ENCODE measurements around the gene NOB1.

NOB1 gene

DNA sequence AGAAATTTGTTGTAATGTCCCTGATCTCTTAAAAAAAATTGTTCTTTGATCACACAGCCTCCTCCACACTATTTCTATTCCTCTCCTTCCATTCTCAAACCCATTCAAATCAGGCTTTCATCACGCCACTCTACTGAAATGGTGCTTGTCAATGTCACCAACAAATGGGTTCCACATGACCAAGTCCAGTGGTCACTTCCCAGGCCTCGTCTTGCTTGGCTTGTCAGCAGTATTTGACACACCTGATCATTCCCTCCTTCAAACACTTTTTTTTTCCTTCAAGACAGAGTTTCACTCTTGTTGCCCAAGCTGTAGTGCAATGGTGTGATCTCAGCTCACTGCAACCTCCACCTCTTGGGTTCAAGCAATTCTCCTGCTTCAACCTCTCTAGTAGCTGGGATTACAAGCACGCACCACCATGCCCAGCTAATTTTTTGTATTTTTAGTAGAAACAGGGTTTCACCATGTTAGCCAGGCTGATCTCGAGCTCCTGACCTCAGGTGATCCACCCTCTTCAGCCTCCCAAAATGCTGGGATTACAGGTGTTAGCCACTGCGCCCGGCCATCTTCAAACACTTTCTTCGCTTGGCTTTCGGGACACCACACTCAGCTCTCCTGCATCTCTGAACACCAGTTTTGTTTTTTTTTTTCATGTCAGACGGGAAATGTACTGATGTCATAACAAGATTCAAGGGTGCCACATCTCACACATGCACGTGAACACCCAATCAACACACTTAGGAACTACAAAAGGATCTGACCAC lies 46.6 kb downstream of the NOB1 start:
- DNase-seq (ENCODE audit: low spot score in 2 of 2) (no peak), ATAC-seq (replicated peaks; ENCODE audit: extremely low read depth, poor library complexity, severe bottlenecking) (no peak)
- Mint-ChIP-seq H3K27ac (ENCODE audit: low read depth) (no peak overlapping the region), H3K4me1 (no peaks in the 10 kb centered on the region), H3K9me3 (no peaks in the 10 kb centered on the region), H3K27me3 (no peaks in the 10 kb centered on the region), H3K4me3 (no peak overlapping the region), H3K36me3 (ENCODE audit: insufficient read depth) (peaks cover 5% of the 10 kb centered on the region)

DNA sequence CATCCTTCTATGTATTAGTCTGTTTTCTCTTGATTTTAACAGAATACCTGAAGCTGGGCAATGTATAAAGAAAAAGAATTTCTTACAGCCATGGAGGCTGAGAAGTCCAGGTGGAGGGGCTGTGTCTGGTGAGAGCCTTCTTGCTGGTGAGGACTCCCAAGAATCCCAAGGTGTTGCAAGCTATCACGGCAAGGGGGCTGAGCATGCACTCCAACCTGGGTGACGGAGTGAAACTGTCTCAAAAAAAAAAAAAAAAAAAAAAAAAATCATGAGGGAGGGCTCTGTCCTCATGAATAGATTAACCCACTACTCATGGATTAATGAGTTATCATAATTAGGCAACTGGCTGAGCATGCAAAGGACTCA lies 47.8 kb downstream of the NOB1 start:
- H3K4me3 Mint-ChIP-seq = no peak overlapping the region
- H3K27me3 Mint-ChIP-seq = no peaks in the 10 kb centered on the region
- no peak for DNase-seq (ENCODE audit: low spot score in 2 of 2)
- ATAC-seq (replicated peaks; ENCODE audit: extremely low read depth, poor library complexity, severe bottlenecking) = no peak
- no peak overlapping the region for H3K27ac Mint-ChIP-seq (ENCODE audit: low read depth)
- H3K36me3 Mint-ChIP-seq (ENCODE audit: insufficient read depth) = peaks cover 5% of the 10 kb centered on the region
- no peaks in the 10 kb centered on the region for H3K9me3 Mint-ChIP-seq
- no peaks in the 10 kb centered on the region for H3K4me1 Mint-ChIP-seq

DNA sequence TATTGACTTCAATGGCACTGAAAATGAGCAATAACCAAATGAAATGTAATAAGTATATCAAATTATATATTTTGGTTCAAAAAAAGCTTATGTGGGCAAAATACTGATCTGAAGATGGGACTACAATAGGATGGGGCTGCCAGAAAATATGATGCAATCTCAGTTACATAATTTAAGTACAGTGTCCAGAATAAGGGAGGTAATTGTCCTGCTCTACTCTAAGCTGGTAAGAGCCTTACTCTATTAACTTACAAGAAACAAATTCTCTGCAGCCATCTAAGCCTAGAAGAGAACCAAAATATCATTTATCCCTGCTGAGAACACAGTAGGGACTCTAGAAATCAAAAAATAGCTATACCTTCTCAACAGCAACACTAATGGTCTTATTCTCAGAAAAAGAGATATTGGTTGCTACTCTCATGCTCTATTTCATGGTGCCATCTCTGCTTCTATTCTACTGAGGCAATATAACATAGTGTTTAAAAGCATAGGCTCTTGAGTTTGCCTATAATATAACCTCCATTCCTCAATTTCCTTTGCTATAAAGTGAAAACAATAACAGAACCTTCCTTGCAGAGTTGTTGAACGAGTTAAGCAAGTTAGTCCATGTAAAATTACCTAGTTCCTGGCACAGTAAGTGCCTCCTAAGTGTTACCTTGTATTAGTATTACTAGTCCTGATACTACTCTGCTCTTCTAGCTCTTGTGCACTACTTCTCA lies 48.3 kb downstream of the NOB1 start:
- Mint-ChIP-seq H3K4me3 (no peak overlapping the region), H3K9me3 (no peaks in the 10 kb centered on the region), H3K4me1 (no peaks in the 10 kb centered on the region), H3K27ac (ENCODE audit: low read depth) (no peak overlapping the region), H3K27me3 (no peaks in the 10 kb centered on the region), H3K36me3 (ENCODE audit: insufficient read depth) (peaks cover 5% of the 10 kb centered on the region)
- no peak for ATAC-seq (replicated peaks; ENCODE audit: extremely low read depth, poor library complexity, severe bottlenecking)
- no peak for DNase-seq (ENCODE audit: low spot score in 2 of 2)

DNA sequence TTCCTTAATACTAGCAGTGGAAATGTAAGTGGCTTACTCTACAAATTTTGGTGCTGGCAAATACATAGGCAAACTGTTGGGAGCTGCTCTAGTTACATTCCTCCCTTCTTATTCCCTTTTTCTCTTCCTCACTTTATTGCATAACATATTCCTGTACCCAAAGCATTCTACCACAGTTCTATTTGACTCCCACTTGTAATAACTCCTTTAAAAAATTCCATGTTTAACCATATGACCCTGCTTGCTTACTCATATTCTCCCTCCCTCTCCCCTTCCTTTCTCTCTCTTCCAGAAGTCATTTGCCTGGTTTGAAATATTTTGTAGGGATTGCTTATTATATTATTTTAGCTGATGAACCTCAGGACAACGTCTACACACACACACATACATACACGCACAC lies 51.1 kb downstream of the NOB1 start:
- no peak overlapping the region for H3K27ac Mint-ChIP-seq (ENCODE audit: low read depth)
- no peaks in the 10 kb centered on the region for H3K9me3 Mint-ChIP-seq
- no peak for DNase-seq (ENCODE audit: low spot score in 2 of 2)
- no peak overlapping the region for H3K4me3 Mint-ChIP-seq
- no peaks in the 10 kb centered on the region for H3K27me3 Mint-ChIP-seq
- peaks cover 9% of the 10 kb centered on the region for H3K36me3 Mint-ChIP-seq (ENCODE audit: insufficient read depth)
- no peak for ATAC-seq (replicated peaks; ENCODE audit: extremely low read depth, poor library complexity, severe bottlenecking)
- no peaks in the 10 kb centered on the region for H3K4me1 Mint-ChIP-seq

DNA sequence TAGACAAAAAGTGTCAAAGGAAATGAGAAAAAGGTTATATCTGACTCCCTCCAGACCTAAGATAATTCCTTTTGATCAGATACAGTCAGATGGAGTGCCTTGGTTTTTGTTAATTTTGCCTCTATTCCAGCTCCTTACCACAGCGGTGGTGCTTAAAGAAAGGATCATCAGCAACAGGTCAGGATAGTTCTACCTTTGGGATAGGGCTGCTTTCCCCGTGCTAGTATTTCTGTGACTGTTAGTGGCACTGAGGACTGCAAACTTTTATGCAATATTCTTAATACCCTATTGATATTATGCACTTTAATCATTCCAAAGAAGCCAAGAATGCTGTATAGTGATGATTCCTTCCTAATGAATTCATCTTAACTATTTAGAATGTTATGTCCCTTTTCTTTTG lies 52.9 kb downstream of the NOB1 start:
- Mint-ChIP-seq H3K9me3 (no peaks in the 10 kb centered on the region), H3K27me3 (no peaks in the 10 kb centered on the region), H3K36me3 (ENCODE audit: insufficient read depth) (peaks cover 12% of the 10 kb centered on the region), H3K27ac (ENCODE audit: low read depth) (no peak overlapping the region), H3K4me1 (peaks cover 6% of the 10 kb centered on the region), H3K4me3 (no peak overlapping the region)
- ATAC-seq (replicated peaks; ENCODE audit: extremely low read depth, poor library complexity, severe bottlenecking) (no peak), DNase-seq (ENCODE audit: low spot score in 2 of 2) (no peak)

DNA sequence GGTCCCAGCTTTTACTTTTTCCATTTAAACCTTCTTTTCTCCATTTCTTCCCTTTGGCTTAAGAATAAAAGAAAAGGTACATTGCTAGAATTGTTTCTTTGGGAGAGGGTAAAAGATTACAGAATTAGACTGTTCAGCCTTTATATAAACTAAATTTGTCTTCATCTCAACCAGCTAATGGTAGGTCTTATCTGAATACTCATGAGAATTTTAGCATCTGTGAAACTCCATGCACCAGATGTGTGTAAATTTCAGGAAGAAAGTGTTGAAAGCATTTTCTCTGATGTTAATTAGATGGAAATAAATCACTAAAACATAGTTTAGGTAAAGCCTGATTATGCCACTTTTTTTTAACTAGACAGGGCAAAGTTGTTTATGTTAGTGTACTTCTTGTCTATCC lies 53.3 kb downstream of the NOB1 start:
- Mint-ChIP-seq H3K36me3 (ENCODE audit: insufficient read depth) (peaks cover 12% of the 10 kb centered on the region), H3K27me3 (no peaks in the 10 kb centered on the region), H3K4me1 (peaks cover 6% of the 10 kb centered on the region), H3K27ac (ENCODE audit: low read depth) (no peak overlapping the region), H3K4me3 (no peak overlapping the region), H3K9me3 (no peaks in the 10 kb centered on the region)
- DNase-seq (ENCODE audit: low spot score in 2 of 2) (no peak), ATAC-seq (replicated peaks; ENCODE audit: extremely low read depth, poor library complexity, severe bottlenecking) (no peak)

DNA sequence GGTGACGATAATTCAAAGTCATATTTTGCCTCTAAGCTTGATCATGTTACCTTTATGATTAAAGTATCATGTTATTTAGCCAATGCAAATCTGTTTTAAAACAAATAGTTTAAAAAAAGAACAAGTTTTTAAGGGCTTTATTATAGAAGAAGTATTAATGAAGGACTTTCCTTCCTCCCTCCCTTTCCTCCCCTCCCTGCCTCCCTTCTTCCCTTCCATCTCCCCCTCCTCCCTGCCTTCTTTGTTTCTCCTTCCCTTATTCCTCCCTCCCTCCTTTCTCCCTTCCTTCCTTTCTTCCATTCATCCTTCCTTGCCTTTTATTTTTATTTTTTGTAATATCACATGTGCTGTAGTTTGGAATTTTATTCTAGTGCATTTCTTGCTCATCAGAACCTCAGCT lies 54.8 kb downstream of the NOB1 start:
- DNase-seq (ENCODE audit: low spot score in 2 of 2) (no peak), ATAC-seq (replicated peaks; ENCODE audit: extremely low read depth, poor library complexity, severe bottlenecking) (no peak)
- H3K36me3 Mint-ChIP-seq (ENCODE audit: insufficient read depth) = peaks cover 21% of the 10 kb centered on the region
- no peaks in the 10 kb centered on the region for H3K27me3 Mint-ChIP-seq
- H3K4me1 Mint-ChIP-seq = peaks cover 6% of the 10 kb centered on the region
- no peak overlapping the region for H3K4me3 Mint-ChIP-seq
- peak overlapping the region; percentile 48 for H3K27ac Mint-ChIP-seq (ENCODE audit: low read depth)
- no peaks in the 10 kb centered on the region for H3K9me3 Mint-ChIP-seq

DNA sequence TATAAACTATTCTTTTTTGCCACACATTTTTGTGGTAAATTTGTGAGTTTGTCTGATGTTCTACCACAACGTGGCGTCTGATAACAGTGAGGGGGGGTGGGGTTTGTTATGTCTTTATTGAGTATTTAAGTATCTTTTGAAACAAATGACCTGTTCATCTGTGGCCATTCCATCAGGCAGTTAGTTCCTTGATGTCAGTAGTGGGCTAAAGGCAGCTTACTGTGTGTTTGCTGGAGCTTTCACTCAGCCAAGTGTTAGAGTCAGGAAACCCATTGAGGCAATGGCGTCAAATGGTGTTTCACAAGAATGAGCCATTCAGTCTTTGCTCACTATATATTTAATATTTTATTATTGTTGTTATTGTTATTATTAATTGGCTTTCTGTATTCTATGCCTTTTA lies 56.3 kb downstream of the NOB1 start:
- Mint-ChIP-seq H3K4me3 (no peak overlapping the region), H3K27me3 (no peaks in the 10 kb centered on the region), H3K4me1 (peaks cover 6% of the 10 kb centered on the region), H3K36me3 (ENCODE audit: insufficient read depth) (peaks cover 32% of the 10 kb centered on the region), H3K9me3 (no peaks in the 10 kb centered on the region), H3K27ac (ENCODE audit: low read depth) (no peak overlapping the region)
- DNase-seq (ENCODE audit: low spot score in 2 of 2) = no peak
- no peak for ATAC-seq (replicated peaks; ENCODE audit: extremely low read depth, poor library complexity, severe bottlenecking)

DNA sequence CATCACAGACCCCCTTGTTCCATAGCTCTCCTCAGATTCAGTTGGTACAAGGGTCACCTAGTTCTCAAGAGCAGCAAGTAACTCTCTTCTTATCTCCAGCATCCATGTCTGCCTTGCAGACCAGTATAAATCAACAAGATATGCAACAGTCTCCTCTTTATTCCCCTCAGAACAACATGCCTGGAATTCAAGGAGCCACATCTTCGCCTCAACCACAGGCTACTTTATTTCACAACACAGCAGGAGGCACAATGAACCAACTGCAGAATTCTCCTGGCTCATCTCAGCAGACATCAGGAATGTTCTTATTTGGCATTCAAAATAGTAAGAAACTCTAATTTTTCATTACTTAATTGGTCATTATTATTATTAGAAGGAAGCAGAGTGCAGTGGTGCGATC lies 60.8 kb downstream of the NOB1 start:
- H3K27ac Mint-ChIP-seq (ENCODE audit: low read depth) = peak overlapping the region; percentile 37
- ATAC-seq (replicated peaks; ENCODE audit: extremely low read depth, poor library complexity, severe bottlenecking) = no peak
- H3K27me3 Mint-ChIP-seq = no peaks in the 10 kb centered on the region
- no peak for DNase-seq (ENCODE audit: low spot score in 2 of 2)
- H3K9me3 Mint-ChIP-seq = no peaks in the 10 kb centered on the region
- peaks cover 52% of the 10 kb centered on the region for H3K36me3 Mint-ChIP-seq (ENCODE audit: insufficient read depth)
- no peak overlapping the region for H3K4me3 Mint-ChIP-seq
- peaks cover 6% of the 10 kb centered on the region for H3K4me1 Mint-ChIP-seq

DNA sequence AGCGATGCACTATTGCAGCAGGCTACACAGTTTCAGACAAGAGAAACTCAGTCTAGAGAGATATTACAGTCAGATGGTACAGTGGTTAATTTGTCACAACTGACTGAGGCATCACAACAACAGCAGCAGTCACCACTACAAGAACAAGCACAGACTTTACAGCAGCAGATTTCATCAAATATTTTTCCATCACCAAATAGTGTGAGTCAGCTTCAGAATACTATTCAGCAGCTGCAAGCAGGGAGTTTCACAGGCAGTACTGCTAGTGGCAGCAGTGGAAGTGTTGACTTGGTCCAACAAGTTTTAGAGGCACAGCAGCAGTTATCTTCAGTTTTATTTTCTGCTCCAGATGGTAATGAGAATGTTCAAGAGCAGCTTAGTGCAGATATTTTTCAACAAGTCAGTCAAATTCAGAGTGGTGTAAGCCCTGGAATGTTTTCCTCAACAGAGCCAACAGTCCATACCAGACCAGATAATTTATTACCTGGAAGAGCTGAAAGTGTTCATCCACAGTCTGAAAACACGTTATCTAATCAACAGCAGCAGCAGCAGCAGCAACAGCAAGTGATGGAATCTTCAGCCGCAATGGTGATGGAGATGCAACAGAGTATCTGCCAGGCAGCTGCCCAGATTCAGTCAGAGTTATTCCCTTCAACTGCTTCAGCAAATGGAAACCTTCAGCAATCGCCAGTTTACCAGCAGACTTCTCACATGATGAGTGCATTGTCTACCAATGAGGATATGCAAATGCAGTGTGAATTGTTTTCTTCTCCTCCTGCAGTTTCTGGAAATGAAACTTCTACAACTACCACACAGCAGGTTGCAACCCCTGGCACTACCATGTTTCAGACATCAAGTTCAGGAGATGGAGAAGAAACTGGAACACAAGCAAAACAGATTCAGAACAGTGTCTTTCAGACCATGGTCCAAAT lies 62.5 kb downstream of the NOB1 start:
- H3K4me1 Mint-ChIP-seq = no peaks in the 10 kb centered on the region
- H3K27ac Mint-ChIP-seq (ENCODE audit: low read depth) = no peak overlapping the region
- H3K36me3 Mint-ChIP-seq (ENCODE audit: insufficient read depth) = peaks cover 54% of the 10 kb centered on the region
- ATAC-seq (replicated peaks; ENCODE audit: extremely low read depth, poor library complexity, severe bottlenecking) (no peak), DNase-seq (ENCODE audit: low spot score in 2 of 2) (no peak)
- no peaks in the 10 kb centered on the region for H3K9me3 Mint-ChIP-seq
- H3K4me3 Mint-ChIP-seq = no peak overlapping the region
- no peaks in the 10 kb centered on the region for H3K27me3 Mint-ChIP-seq

Measured in central memory CD8-positive, alpha-beta T cell (primary cell).